ENCODE data around the gene SPTLC3. TPM values are rescaled to one million over a fixed set of nuclear protein-coding genes. Genes with fewer than 3 reads are reported as not detected.

SPTLC3 gene
- total RNA-seq, 1 experiment from 2014 or later = 20.3 TPM

GRCh38 chr20:13128173-13128572 lies 119.4 kb downstream of the SPTLC3 start:
- peaks cover 93% of the 10 kb centered on the region for H3K36me3 Mint-ChIP-seq (ENCODE audit: insufficient read depth, unreplicated experiment)
- H3K27ac Mint-ChIP-seq (ENCODE audit: low read depth, unreplicated experiment) = no peak overlapping the region
- ChIA-PET POLR2A (no interaction called here), CTCF (interaction anchor here (1.0 to 4.6 kb wide), 2 partner anchors 9 to 174 kb away, joined by 4 to 31 read pairs; no protein-coding TSS in a partner anchor)
- intact Hi-C loops (cut with micrococcal nuclease) = loop anchor here (10.0 kb wide), 1 partner anchor 87 kb away; no protein-coding TSS in a partner anchor
- no peak for DNase-seq (ENCODE audit: unreplicated experiment)
- no peaks in the 10 kb centered on the region for H3K9me3 Mint-ChIP-seq (ENCODE audit: unreplicated experiment)
- no peak overlapping the region for H3K4me3 Mint-ChIP-seq (ENCODE audit: unreplicated experiment)
- TF ChIP-seq CTCF (IDR thresholded peaks at IDR 0.05; ENCODE audit: unreplicated experiment) = no peak
- no peaks in the 10 kb centered on the region for H3K27me3 Mint-ChIP-seq (ENCODE audit: insufficient read depth, unreplicated experiment)
- BruUV-seq (replicated peaks) = no TSS peak
- no peaks in the 10 kb centered on the region for H3K4me1 Mint-ChIP-seq (ENCODE audit: insufficient read depth, unreplicated experiment)

GRCh38 chr20:13130061-13130706 lies 121.4 kb downstream of the SPTLC3 start:
- H3K36me3 Mint-ChIP-seq (ENCODE audit: insufficient read depth, unreplicated experiment) = peaks cover 91% of the 10 kb centered on the region
- POLR2A ChIA-PET = interaction anchor here (0.7 kb wide), 1 partner anchor 452 kb away, joined by 3 read pairs; no protein-coding TSS in a partner anchor
- DNase-seq (ENCODE audit: unreplicated experiment) = no peak
- H3K27ac Mint-ChIP-seq (ENCODE audit: low read depth, unreplicated experiment) = no peak overlapping the region
- H3K9me3 Mint-ChIP-seq (ENCODE audit: unreplicated experiment) = no peaks in the 10 kb centered on the region
- BruUV-seq (replicated peaks) = no TSS peak
- TF ChIP-seq CTCF (IDR thresholded peaks at IDR 0.05; ENCODE audit: unreplicated experiment) = no peak
- H3K4me3 Mint-ChIP-seq (ENCODE audit: unreplicated experiment) = no peak overlapping the region
- intact Hi-C loops (cut with micrococcal nuclease) = no loop called here
- H3K27me3 Mint-ChIP-seq (ENCODE audit: insufficient read depth, unreplicated experiment) = no peaks in the 10 kb centered on the region
- no peaks in the 10 kb centered on the region for H3K4me1 Mint-ChIP-seq (ENCODE audit: insufficient read depth, unreplicated experiment)
- CTCF ChIA-PET = interaction anchor here (0.6 to 4.6 kb wide), 5 partner anchors 11 to 654 kb away, joined by 3 to 31 read pairs (median 5); no protein-coding TSS in a partner anchor

- no TSS peak for BruUV-seq (replicated peaks)
- DNase-seq (ENCODE audit: unreplicated experiment) = no peak
- no peaks in the 10 kb centered on the region for H3K9me3 Mint-ChIP-seq (ENCODE audit: unreplicated experiment)
- no peak for TF ChIP-seq CTCF (IDR thresholded peaks at IDR 0.05; ENCODE audit: unreplicated experiment)
- intact Hi-C loops (cut with micrococcal nuclease) = no loop called here
- ChIA-PET CTCF (interaction anchor here (0.6 to 4.6 kb wide), 6 partner anchors 11 to 654 kb away, joined by 3 to 31 read pairs (median 6); no protein-coding TSS in a partner anchor), POLR2A (no interaction called here)
- no peak overlapping the region for H3K27ac Mint-ChIP-seq (ENCODE audit: low read depth, unreplicated experiment)
- peaks cover 86% of the 10 kb centered on the region for H3K36me3 Mint-ChIP-seq (ENCODE audit: insufficient read depth, unreplicated experiment)
- no peaks in the 10 kb centered on the region for H3K27me3 Mint-ChIP-seq (ENCODE audit: insufficient read depth, unreplicated experiment)
- H3K4me1 Mint-ChIP-seq (ENCODE audit: insufficient read depth, unreplicated experiment) = no peaks in the 10 kb centered on the region
- H3K4me3 Mint-ChIP-seq (ENCODE audit: unreplicated experiment) = no peak overlapping the region
These were observed 121.9 kb downstream of the SPTLC3 start for GRCh38 chr20:13130707-13131103.

GRCh38 chr20:13131688-13132087 lies 122.9 kb downstream of the SPTLC3 start:
- H3K9me3 Mint-ChIP-seq (ENCODE audit: unreplicated experiment) = no peaks in the 10 kb centered on the region
- no TSS peak for BruUV-seq (replicated peaks)
- DNase-seq (ENCODE audit: unreplicated experiment) = no peak
- no peaks in the 10 kb centered on the region for H3K4me1 Mint-ChIP-seq (ENCODE audit: insufficient read depth, unreplicated experiment)
- ChIA-PET CTCF (interaction anchor here (0.7 to 4.6 kb wide), 4 partner anchors 12 to 415 kb away, joined by 3 to 31 read pairs (median 10); no protein-coding TSS in a partner anchor), POLR2A (no interaction called here)
- no peak overlapping the region for H3K27ac Mint-ChIP-seq (ENCODE audit: low read depth, unreplicated experiment)
- no peak for TF ChIP-seq CTCF (IDR thresholded peaks at IDR 0.05; ENCODE audit: unreplicated experiment)
- H3K27me3 Mint-ChIP-seq (ENCODE audit: insufficient read depth, unreplicated experiment) = no peaks in the 10 kb centered on the region
- no peak overlapping the region for H3K4me3 Mint-ChIP-seq (ENCODE audit: unreplicated experiment)
- intact Hi-C loops (cut with micrococcal nuclease) = no loop called here
- H3K36me3 Mint-ChIP-seq (ENCODE audit: insufficient read depth, unreplicated experiment) = peaks cover 77% of the 10 kb centered on the region

Data from MCF 10A (cell line).